HFFc6 (cell line): ENCODE measurements around the gene DUSP3. TPM values are rescaled to one million over a fixed set of nuclear protein-coding genes. Genes with fewer than 3 reads are reported as not detected.

Experiments used
- DNase-seq: peaks from one replicate; pipeline ENCODE4 v3.0.0-alpha.2; 2018
- H3K27ac Mint-ChIP-seq: 2 replicates; pipeline ENCODE4 v1.8.0; 2020; ENCODE audit warnings: mild to moderate bottlenecking, mixed read lengths
- H3K27me3 Mint-ChIP-seq: 2 replicates; pipeline ENCODE4 v1.8.0; 2021; ENCODE audit warnings: mild to moderate bottlenecking, moderate library complexity, mixed read lengths; ENCODE audit not compliant: insufficient read depth
- H3K36me3 Mint-ChIP-seq: 2 replicates; pipeline ENCODE4 v1.8.0; 2021; ENCODE audit warnings: low read depth, mixed read lengths
- H3K4me1 Mint-ChIP-seq: 2 replicates; pipeline ENCODE4 v1.8.0; 2020; ENCODE audit warnings: low read depth, mixed read lengths
- H3K4me3 Mint-ChIP-seq: 2 replicates; pipeline ENCODE4 v1.8.0; 2020; ENCODE audit warnings: mild to moderate bottlenecking, moderate library complexity, mixed read lengths
- H3K9me3 Mint-ChIP-seq: 2 replicates; pipeline ENCODE4 v1.8.0; 2020; ENCODE audit warnings: mild to moderate bottlenecking, mixed read lengths
- CTCF ChIP-seq: fragments of 200-600 bp; sonication (generic); IDR thresholded peaks from 2 replicates; pipeline ENCODE4 v1.5.0; 2021; ENCODE audit warnings: antibody characterized with exemption, mild to moderate bottlenecking
- total RNA-seq, 6 experiments: library from RNA; stranded (reverse); fragmentation: NEBNext Ultra II Directional; extraction: Animal tissue kit (Norgen Biotek cat#: 25700); gene quantifications; 2 replicates in 1 of 6; 3 replicates in 5 of 6; pipeline ENCODE4 v1.2.3, GENCODE V29; 2021

DUSP3 gene
- total RNA-seq, 6 experiments from 2014 or later: 34.3 to 47.2 (median 38.3) TPM

DNA sequence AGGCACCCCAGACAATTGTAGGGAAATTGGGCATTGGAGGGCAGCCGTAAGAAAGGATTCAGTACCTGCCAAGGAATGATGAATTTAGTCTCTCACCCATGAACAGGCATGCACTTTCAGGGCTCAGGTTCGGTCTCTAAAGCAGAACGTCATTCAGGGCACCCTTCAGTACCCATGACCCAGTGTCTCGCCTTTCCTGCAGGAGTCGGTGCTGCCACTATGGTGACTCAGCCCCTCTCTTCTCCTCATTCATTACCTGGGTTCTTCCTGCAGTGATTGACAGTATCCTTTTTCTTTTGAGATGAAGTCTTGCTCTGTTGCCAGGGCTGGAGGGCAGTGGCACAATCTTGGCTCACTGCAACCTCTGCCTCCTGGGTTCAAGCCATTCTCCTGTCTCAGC, 28.6 kb downstream of the DUSP3 start:
- no peak for DNase-seq
- peaks cover 23% of the 10 kb centered on the region for H3K27me3 Mint-ChIP-seq
- H3K4me3 Mint-ChIP-seq: no peak overlapping the region
- H3K9me3 Mint-ChIP-seq: no peaks in the 10 kb centered on the region
- H3K4me1 Mint-ChIP-seq: peaks cover 27% of the 10 kb centered on the region
- no peak overlapping the region for H3K27ac Mint-ChIP-seq
- TF ChIP-seq CTCF: no peak
- no peaks in the 10 kb centered on the region for H3K36me3 Mint-ChIP-seq

GRCh38 chr17:43745541-43745940, 33.2 kb downstream of the DUSP3 start:
- peaks cover 17% of the 10 kb centered on the region for H3K27me3 Mint-ChIP-seq
- peaks cover 28% of the 10 kb centered on the region for H3K4me1 Mint-ChIP-seq
- H3K9me3 Mint-ChIP-seq: no peaks in the 10 kb centered on the region
- no peak overlapping the region for H3K27ac Mint-ChIP-seq
- H3K4me3 Mint-ChIP-seq: no peak overlapping the region
- DNase-seq: no peak
- H3K36me3 Mint-ChIP-seq: no peaks in the 10 kb centered on the region
- no peak for TF ChIP-seq CTCF

DNA sequence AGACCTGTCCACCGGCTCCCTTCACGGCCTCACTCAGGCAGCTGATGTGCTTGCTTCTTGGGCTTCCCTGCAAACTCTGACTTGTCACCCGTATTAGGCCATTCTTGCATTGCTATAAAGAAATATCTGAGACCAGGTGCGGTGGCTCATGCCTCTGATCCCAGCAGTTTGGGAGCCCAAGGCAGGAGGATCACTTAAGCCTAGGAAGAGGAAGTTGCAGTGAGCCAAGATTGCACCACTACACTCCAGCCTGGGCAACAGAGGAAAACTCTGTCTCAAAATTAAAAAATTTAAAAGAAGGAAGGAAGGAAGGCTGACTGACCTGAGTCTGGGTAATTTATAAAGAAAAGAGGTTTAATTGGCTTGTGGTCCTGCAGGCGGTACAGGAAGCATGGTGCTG, 37.1 kb downstream of the DUSP3 start:
- no peak for DNase-seq
- Mint-ChIP-seq H3K27ac (no peak overlapping the region), H3K4me1 (peaks cover 35% of the 10 kb centered on the region), H3K4me3 (no peak overlapping the region), H3K9me3 (no peaks in the 10 kb centered on the region), H3K27me3 (peaks cover 13% of the 10 kb centered on the region), H3K36me3 (no peaks in the 10 kb centered on the region)
- TF ChIP-seq CTCF: no peak

DNA sequence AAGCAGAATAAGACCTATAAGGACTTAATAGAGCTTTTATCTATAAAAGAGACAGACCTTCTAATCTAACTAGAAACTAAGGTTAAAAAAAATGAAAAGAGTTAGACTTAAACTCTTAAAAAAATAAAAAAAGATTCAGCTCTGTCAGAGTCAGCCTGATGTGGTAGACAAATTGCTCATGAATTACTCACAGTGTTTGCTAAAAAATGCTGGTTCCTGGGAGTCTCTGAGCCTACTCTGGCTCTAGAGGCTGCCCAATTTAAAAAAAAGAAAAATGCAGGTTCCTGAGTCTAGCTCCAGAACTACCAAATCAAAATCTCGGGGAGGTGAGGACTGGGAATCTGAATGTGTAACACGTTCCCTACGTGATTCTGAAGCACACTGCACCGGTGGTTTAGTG, 38.2 kb downstream of the DUSP3 start:
- peaks cover 41% of the 10 kb centered on the region for H3K4me1 Mint-ChIP-seq
- H3K27ac Mint-ChIP-seq: no peak overlapping the region
- peak; percentile 39 for DNase-seq
- no peaks in the 10 kb centered on the region for H3K36me3 Mint-ChIP-seq
- no peak overlapping the region for H3K4me3 Mint-ChIP-seq
- H3K9me3 Mint-ChIP-seq: no peaks in the 10 kb centered on the region
- no peak for TF ChIP-seq CTCF
- H3K27me3 Mint-ChIP-seq: peaks cover 7% of the 10 kb centered on the region

GRCh38 chr17:43737722-43738121, 41.1 kb downstream of the DUSP3 start:
- Mint-ChIP-seq H3K4me3 (no peak overlapping the region), H3K4me1 (peaks cover 64% of the 10 kb centered on the region), H3K27ac (no peak overlapping the region), H3K27me3 (peaks cover 6% of the 10 kb centered on the region), H3K9me3 (no peaks in the 10 kb centered on the region), H3K36me3 (no peaks in the 10 kb centered on the region)
- no peak for DNase-seq
- no peak for TF ChIP-seq CTCF

DNA sequence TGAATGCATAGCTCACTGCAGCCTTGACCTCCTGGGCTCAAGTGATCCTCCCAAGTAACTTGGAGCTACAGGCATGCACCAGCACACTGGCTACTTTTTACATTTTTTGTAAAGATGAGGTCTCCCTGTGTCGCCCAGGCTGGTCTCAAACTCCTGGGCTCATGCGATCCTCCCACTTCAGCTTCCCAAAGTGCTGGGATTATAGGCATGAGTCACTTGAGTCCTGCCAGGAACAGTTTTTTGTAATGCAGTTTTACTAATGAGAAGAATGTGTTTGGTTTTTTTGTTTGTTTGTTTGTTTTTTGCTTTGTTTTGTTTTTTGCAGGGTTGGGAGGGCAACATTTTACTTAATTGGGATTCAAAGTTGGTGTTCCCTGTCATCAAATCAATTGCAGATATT, 42.4 kb downstream of the DUSP3 start:
- Mint-ChIP-seq H3K27me3 (peaks cover 6% of the 10 kb centered on the region), H3K4me3 (no peak overlapping the region), H3K4me1 (peaks cover 68% of the 10 kb centered on the region), H3K9me3 (no peaks in the 10 kb centered on the region), H3K27ac (no peak overlapping the region), H3K36me3 (no peaks in the 10 kb centered on the region)
- no peak for DNase-seq
- no peak for TF ChIP-seq CTCF
